Sigmoid colon (tissue), 7 donors: ENCODE measurements around the gene TNP2. TPM values are rescaled to one million over a fixed set of nuclear protein-coding genes. Genes with fewer than 3 reads are reported as not detected.
"Not testable (repeated sequence)": the region's sequence is repeated elsewhere in the genome, so short reads cannot be mapped to it uniquely, and the experiment has no call there.

Experiments used
- DNase-seq: peaks from one replicate; pipeline ENCODE4 v3.0.0-alpha.2; 2019
- H3K27ac ChIP-seq, 4 donors: fragments of 200-600 bp; sonication (generic); one replicate each; pipeline ENCODE4 v1.5.1; 2016 to 2019; ENCODE audit warnings: mild to moderate bottlenecking in 1 of 4
- H3K27me3 ChIP-seq, 3 donors: fragments of 200-600 bp; sonication (generic); one replicate each; pipeline ENCODE4 v1.5.1; 2019; ENCODE audit warnings: mild to moderate bottlenecking in 1 of 3
- H3K36me3 ChIP-seq, 4 donors: fragments of 200-600 bp; sonication (generic); one replicate each; pipeline ENCODE4 v1.5.1; 2016 to 2019
- H3K4me1 ChIP-seq, 4 donors: fragments of 200-600 bp; sonication (generic); one replicate each; pipeline ENCODE4 v1.5.1; 2017 to 2019
- H3K4me3 ChIP-seq, 4 donors: fragments of 200-600 bp; sonication (generic); one replicate each; pipeline ENCODE4 v1.5.1; 2017 to 2019; ENCODE audit warnings: mild to moderate bottlenecking in 2 of 4, moderate library complexity in 1 of 4
- H3K9me3 ChIP-seq, 4 donors: fragments of 200-600 bp in 3 of 4; sonication (generic) in 3 of 4; one replicate each; pipeline versions ENCODE4 v1.5.1 to v1.6.1; 2013 to 2019
- CTCF ChIP-seq, 4 experiments: fragments of 450-650 bp in 3 of 4; fragments of 200-600 bp in 1 of 4; IDR thresholded peaks; one replicate each; pipeline ENCODE4 v1.5.1; 2016 to 2019; ENCODE audit warnings: antibody characterized with exemption in 4 of 4, mild to moderate bottlenecking in 3 of 4, moderate library complexity in 2 of 4
- EP300 ChIP-seq, 4 donors: sonication (generic); formaldehyde crosslinking; IDR thresholded peaks; one replicate each; pipeline ENCODE4 v1.6.1; 2017; ENCODE audit warnings: antibody characterized with exemption in 4 of 4
- POLR2A ChIP-seq, 2 donors: fragments of 450-650 bp; IDR thresholded peaks; one replicate each; pipeline ENCODE4 v1.6.1; 2016; ENCODE audit warnings: antibody characterized with exemption in 2 of 2, mild to moderate bottlenecking in 2 of 2, moderate library complexity in 2 of 2
- POLR2AphosphoS5 ChIP-seq, 4 donors: sonication (generic); formaldehyde crosslinking; IDR thresholded peaks; one replicate each; pipeline ENCODE4 v1.6.1; 2017; ENCODE audit warnings: antibody characterized with exemption in 4 of 4
- WGBS, 2 donors: extraction: QIAGEN DNeasy Blood & Tissue Kit; methylation state at CpG; one replicate each; pipeline ENCODE4 v1.1.7; 2013; 5-methylcytosine and 5-hydroxymethylcytosine counted together
- intact Hi-C: fragments of 100-400 bp; cut with DNase I; formaldehyde crosslinking; loops from one replicate; pipeline ENCODE4 v1.15.1; 2023
- polyA plus RNA-seq, 3 donors: library from polyadenylated mRNA; stranded (reverse); fragments of 200-250 nt; gene quantifications; one replicate each; pipeline ENCODE4 v1.2.3, GENCODE V29; 2013
- total RNA-seq, 4 donors: library from RNA; depleted of rRNA; stranded (reverse); fragments of >200 nt; gene quantifications; one replicate each; pipeline ENCODE4 v1.1.0, GENCODE V29; 2016
- donor health status: healthy with polysubstance abuse.
- donor health status: Bipolar disorder and iron deficiency.
- donor health status: healthy.

The TNP2 gene
- total and polyA plus RNA-seq, 7 donors, result not detected

GRCh38 chr16:11295672-11296071 lies 26.5 kb upstream of the TNP2 start:
- no peak for TF ChIP-seq CTCF (IDR thresholded peaks at IDR 0.05)
- no peak for TF ChIP-seq POLR2A (IDR thresholded peaks at IDR 0.05)
- no peak for TF ChIP-seq EP300 (IDR thresholded peaks at IDR 0.05)
- no peak for TF ChIP-seq POLR2AphosphoS5 (IDR thresholded peaks at IDR 0.05)
- Histone ChIP-seq H3K27ac (no peak overlapping the region), H3K36me3 (no peaks in the 10 kb centered on the region), H3K4me1 (peaks cover 0 to 19% (median 15%) of the 10 kb centered on the region in 4 donors), H3K27me3 (no peaks in the 10 kb centered on the region), H3K4me3 (no peak overlapping the region), H3K9me3 (no peaks in the 10 kb centered on the region)
- WGBS, 2 donors, result 92 to 93% methylated on average over 4 of the region's 4 CpGs
- DNase-seq, result no peak
- intact Hi-C loops, result no loop called here

GRCh38 chr16:11292076-11292748 lies 23.1 kb upstream of the TNP2 start:
- H3K36me3 ChIP-seq, result no peaks in the 10 kb centered on the region
- no peak for DNase-seq
- peaks cover 0 to 8% (median 7%) of the 10 kb centered on the region in 4 donors for H3K4me1 ChIP-seq
- intact Hi-C loops, result no loop called here
- H3K27me3 ChIP-seq, result no peaks in the 10 kb centered on the region
- no peak for TF ChIP-seq CTCF (IDR thresholded peaks at IDR 0.05)
- TF ChIP-seq EP300 (IDR thresholded peaks at IDR 0.05), result no peak
- no peak for TF ChIP-seq POLR2A (IDR thresholded peaks at IDR 0.05)
- no peak for TF ChIP-seq POLR2AphosphoS5 (IDR thresholded peaks at IDR 0.05)
- no peak overlapping the region for H3K27ac ChIP-seq
- whole genome bisulfite sequencing, 2 donors, result 89 to 90% methylated on average over 7 of the region's 7 CpGs
- no peaks in the 10 kb centered on the region for H3K9me3 ChIP-seq
- H3K4me3 ChIP-seq, result no peak overlapping the region

- no peak overlapping the region for H3K27ac ChIP-seq
- intact Hi-C loops, result no loop called here
- H3K9me3 ChIP-seq, result no peaks in the 10 kb centered on the region
- H3K4me3 ChIP-seq, result no peak overlapping the region
- no peaks in the 10 kb centered on the region for H3K36me3 ChIP-seq
- no peaks in the 10 kb centered on the region for H3K4me1 ChIP-seq
- WGBS, 2 donors, result 80 to 85% methylated on average over 10 of the region's 10 CpGs
- no peak for TF ChIP-seq POLR2AphosphoS5 (IDR thresholded peaks at IDR 0.05)
- no peak for TF ChIP-seq CTCF (IDR thresholded peaks at IDR 0.05)
- TF ChIP-seq EP300 (IDR thresholded peaks at IDR 0.05), result no peak
- TF ChIP-seq POLR2A (IDR thresholded peaks at IDR 0.05), result no peak
- H3K27me3 ChIP-seq, result no peaks in the 10 kb centered on the region
- no peak for DNase-seq
Observed at GRCh38 chr16:11291091-11291703, 22.1 kb upstream of the TNP2 start.

- Histone ChIP-seq H3K36me3 (no peaks in the 10 kb centered on the region), H3K27me3 (no peaks in the 10 kb centered on the region), H3K4me1 (no peaks in the 10 kb centered on the region), H3K4me3 (no peak overlapping the region), H3K9me3 (no peaks in the 10 kb centered on the region), H3K27ac (no peak overlapping the region)
- WGBS, 2 donors, result 92 to 93% methylated on average over 8 of the region's 8 CpGs
- no peak for DNase-seq
- TF ChIP-seq CTCF (IDR thresholded peaks at IDR 0.05), result no peak
- no peak for TF ChIP-seq POLR2A (IDR thresholded peaks at IDR 0.05)
- no peak for TF ChIP-seq POLR2AphosphoS5 (IDR thresholded peaks at IDR 0.05)
- TF ChIP-seq EP300 (IDR thresholded peaks at IDR 0.05), result no peak
- intact Hi-C loops, result no loop called here
Observed at GRCh38 chr16:11290102-11290893, 21.2 kb upstream of the TNP2 start.

GRCh38 chr16:11289696-11290095 lies 20.6 kb upstream of the TNP2 start:
- H3K4me3 ChIP-seq, H3K27me3 ChIP-seq, DNase-seq, H3K27ac ChIP-seq, H3K9me3 ChIP-seq, intact Hi-C loops, H3K4me1 ChIP-seq, H3K36me3 ChIP-seq: not testable (repeated sequence)
- WGBS, 2 donors, result 91% methylated on average over 4 of the region's 4 CpGs
